CD4-positive, alpha-beta memory T cell (primary cell): ENCODE measurements around the gene KLHL28. TPM values are rescaled to one million over a fixed set of nuclear protein-coding genes. Genes with fewer than 3 reads are reported as not detected.

ENCODE experiments used
- CTCF ChIA-PET: fragments of 350-600 bp; sonication (Branson Sonifier 250); formaldehyde crosslinking; loops from one replicate; lab custom pipeline; 2021; ENCODE audit warnings: inconsistent platforms; ENCODE audit not compliant: partially characterized antibody; lab: Charles Lee
- POLR2A ChIA-PET: fragments of 350-600 bp; sonication (Branson Sonifier 250); formaldehyde crosslinking; loops from one replicate; lab custom pipeline; 2021; ENCODE audit not compliant: partially characterized antibody; lab: Charles Lee
- DNase-seq, 5 donors: peaks; one replicate each; pipeline versions ENCODE4 v3.0.0 to v3.0.0-alpha.2; 2020 to 2022; ENCODE audit warnings: mixed read lengths in 1 of 5
- H3K27ac ChIP-seq: one replicate; pipeline ENCODE4 v1.7.0; 2013; ENCODE audit warnings: low read depth, low read length
- H3K27me3 ChIP-seq: 2 replicates; pipeline ENCODE4 v1.7.0; 2013; ENCODE audit warnings: mild to moderate bottlenecking, low read length, moderate library complexity; ENCODE audit not compliant: insufficient read depth
- H3K36me3 ChIP-seq: 2 replicates; pipeline ENCODE4 v1.7.0; 2013; ENCODE audit warnings: mild to moderate bottlenecking, low read length, moderate library complexity; ENCODE audit not compliant: insufficient read depth
- H3K4me1 ChIP-seq: 2 replicates; pipeline ENCODE4 v1.7.0; 2013; ENCODE audit warnings: mild to moderate bottlenecking, low read length, moderate library complexity; ENCODE audit not compliant: insufficient read depth
- H3K4me3 ChIP-seq, 2 donors: one replicate each; pipeline ENCODE4 v1.7.0; 2013; ENCODE audit warnings: low read length in 2 of 2, mild to moderate bottlenecking in 1 of 2
- H3K9me3 ChIP-seq, 2 donors: one replicate each; pipeline ENCODE4 v1.7.0; 2013; ENCODE audit warnings: low read length in 2 of 2, control low read depth in 1 of 2; ENCODE audit not compliant: control insufficient read depth in 1 of 2
- H3K27ac Mint-ChIP-seq, 7 donors: one replicate each; pipeline ENCODE4 v1.8.0; 2020 to 2021; ENCODE audit warnings: mixed read lengths in 7 of 7, mild to moderate bottlenecking in 6 of 7, inconsistent platforms in 3 of 7, moderate library complexity in 3 of 7
- H3K27me3 Mint-ChIP-seq, 2 donors: one replicate each; pipeline ENCODE4 v1.8.0; 2020 to 2021; ENCODE audit warnings: mixed read lengths in 2 of 2
- H3K36me3 Mint-ChIP-seq, 2 donors: one replicate each; pipeline ENCODE4 v1.8.0; 2020 to 2021; ENCODE audit warnings: mixed read lengths in 2 of 2, inconsistent platforms in 1 of 2, mild to moderate bottlenecking in 1 of 2
- H3K4me1 Mint-ChIP-seq, 4 donors: one replicate each; pipeline ENCODE4 v1.8.0; 2020 to 2021; ENCODE audit warnings: mixed read lengths in 4 of 4, mild to moderate bottlenecking in 1 of 4
- H3K4me3 Mint-ChIP-seq, 8 donors: one replicate each; pipeline ENCODE4 v1.8.0; 2020 to 2021; ENCODE audit warnings: mixed read lengths in 8 of 8, mild to moderate bottlenecking in 7 of 8, moderate library complexity in 6 of 8, inconsistent platforms in 3 of 8
- H3K9me3 Mint-ChIP-seq, 8 donors: one replicate each; pipeline ENCODE4 v1.8.0; 2020 to 2021; ENCODE audit warnings: mixed read lengths in 8 of 8, mild to moderate bottlenecking in 5 of 8, inconsistent platforms in 3 of 8, moderate library complexity in 1 of 8
- intact Hi-C: fragments of 100-400 bp; cut with micrococcal nuclease; formaldehyde crosslinking; loops from one replicate; pipeline ENCODE4 v1.15.1; 2023
- polyA plus RNA-seq, 2 donors: library from polyadenylated mRNA; unstranded; fragments of 300-500 nt; fragmentation: Illumina TruSeq; gene quantifications; one replicate each; pipeline ENCODE4 v1.2.3, GENCODE V29; 2021
- total RNA-seq, 2 experiments: library from RNA; stranded (reverse); gene quantifications; one replicate each; pipeline ENCODE4 v1.2.3, GENCODE V29; 2021

Gene KLHL28
- total and polyA plus RNA-seq, 4 experiments from 2014 or later: 38.4 to 69.9 (median 42.5) TPM

- ChIA-PET CTCF (no interaction called here), POLR2A (no interaction called here)
- H3K36me3 ChIP-seq: no peaks in the 10 kb centered on the region
- H3K4me3 Mint-ChIP-seq: no peak overlapping the region
- peaks cover 7 to 13% of the 10 kb centered on the region in 2 donors for H3K36me3 Mint-ChIP-seq
- H3K27ac Mint-ChIP-seq: no peak overlapping the region
- peaks cover 12 to 38% (median 31%) of the 10 kb centered on the region in 8 donors for H3K9me3 Mint-ChIP-seq
- no peaks in the 10 kb centered on the region for H3K4me1 Mint-ChIP-seq
- H3K9me3 ChIP-seq: no peaks in the 10 kb centered on the region
- no peak for DNase-seq
- peaks cover 6 to 11% of the 10 kb centered on the region in 2 donors for H3K27me3 Mint-ChIP-seq
- H3K27ac ChIP-seq: no peak overlapping the region
- no peaks in the 10 kb centered on the region for H3K27me3 ChIP-seq
- no peak overlapping the region for H3K4me3 ChIP-seq
- intact Hi-C loops: no loop called here
- H3K4me1 ChIP-seq: no peaks in the 10 kb centered on the region
These were observed 81.0 kb downstream of the KLHL28 start for GRCh38 chr14:44880791-44881190.

Other genes starting within 250 kb of the KLHL28 start
- 10 to 100 TPM; 11.3 to 11.5 TPM for gene TOGARAM1, start 243 bp upstream of the KLHL28 start, total RNA-seq
- gene TOGARAM1, start 243 bp upstream of the KLHL28 start, polyA plus RNA-seq: 1 to 10 TPM; 7.2 to 8.8 TPM
- gene PRPF39, start 122.2 kb upstream of the KLHL28 start, total RNA-seq: 10 to 100 TPM; 80.7 to 85.6 TPM
- 10 to 100 TPM in 1 of 2 donors, 1 to 10 TPM in 1; 8.1 to 12.1 TPM for gene PRPF39, start 122.2 kb upstream of the KLHL28 start, polyA plus RNA-seq
- 10 to 100 TPM; 57.0 to 64.7 TPM for gene FKBP3, start 172.5 kb upstream of the KLHL28 start, total RNA-seq
- 100 to 1,000 TPM in 1 of 2 donors, 10 to 100 TPM in 1; 61.9 to 101 TPM for gene FKBP3, start 172.5 kb upstream of the KLHL28 start, polyA plus RNA-seq
- gene FANCM, start 174.0 kb upstream of the KLHL28 start, total RNA-seq: 1 to 10 TPM; 7.8 to 8.6 TPM
- gene FANCM, start 174.0 kb upstream of the KLHL28 start, polyA plus RNA-seq: 1 to 10 TPM; 2.1 to 5.8 TPM